H1 (cell line): ENCODE results near the gene NR2F2. TPM values are rescaled to one million over a fixed set of nuclear protein-coding genes. Genes with fewer than 3 reads are reported as not detected.

Experiments
- BRCA1 ChIP-seq: IDR thresholded peaks from 2 replicates; pipeline ENCODE4 v1.6.1; 2012; ENCODE audit warnings: low read depth, low read length, improper control_type of control experiment
- EP300 ChIP-seq, 2 experiments: IDR thresholded peaks; 1 replicate in 1 of 2; 2 replicates in 1 of 2; pipeline ENCODE4 v1.6.1; 2011 to 2012; ENCODE audit warnings: low read depth in 2 of 2, low read length in 2 of 2, mild to moderate bottlenecking in 2 of 2, borderline replicate concordance in 1 of 2, inconsistent platforms in 1 of 2, moderate library complexity in 1 of 2
- NRF1 ChIP-seq: IDR thresholded peaks from 2 replicates; pipeline ENCODE4 v1.6.1; 2011; ENCODE audit warnings: mild to moderate bottlenecking, low read depth, low read length, improper control_type of control experiment
- PHF8 ChIP-seq: fragments of 200-600 bp; sonication (generic); conservative IDR thresholded peaks from 2 replicates; pipeline ENCODE4 v1.7.1; 2012; ENCODE audit warnings: low read depth, mild to moderate bottlenecking, inconsistent platforms, low read length, moderate library complexity
- RBBP5 ChIP-seq: IDR thresholded peaks from 2 replicates; pipeline ENCODE4 v1.7.1; 2012; ENCODE audit warnings: low read depth, mild to moderate bottlenecking, inconsistent platforms, low read length, moderate library complexity, borderline replicate concordance
- RXRA ChIP-seq: IDR thresholded peaks from 2 replicates; pipeline ENCODE4 v1.6.1; 2011; ENCODE audit warnings: low read depth, mild to moderate bottlenecking, low read length, moderate library complexity; ENCODE audit not compliant: insufficient read depth
- polyA plus RNA-seq, 7 experiments: library from polyadenylated mRNA; depleted of rRNA in 3 of 7; stranded (reverse) in 5 of 7; unstranded in 2 of 7; fragments of >200 nt in 5 of 7; fragments of 200-250 nt in 2 of 7; gene quantifications; 1 replicate in 5 of 7; 2 replicates in 1 of 7; 4 replicates in 1 of 7; pipeline versions ENCODE4 v1.2.1 to v1.2.3, GENCODE V29; 2011 to 2013; ENCODE audit warnings: missing spikeins in 2 of 7, mixed read lengths in 2 of 7
- total RNA-seq: library from RNA; stranded (reverse); fragmentation: NEBNext Ultra II Directional; extraction: Animal tissue kit (Norgen Biotek cat#: 25700); gene quantifications from 2 replicates; pipeline ENCODE4 v1.2.1, GENCODE V29; 2021
- TF ChIP-seq, protein P1 (sequence below): IDR thresholded peaks from 2 replicates; pipeline ENCODE4 v1.6.1; 2011; ENCODE audit warnings: low read depth, mild to moderate bottlenecking, low read length; ENCODE audit not compliant: insufficient read depth

The NR2F2 gene
- total and polyA plus RNA-seq, 2 of the 8 experiments (the other 6 are each of a cell fraction or from before 2014, with no cell fraction given), result 0.03 TPM; not detected in 1

DNA sequence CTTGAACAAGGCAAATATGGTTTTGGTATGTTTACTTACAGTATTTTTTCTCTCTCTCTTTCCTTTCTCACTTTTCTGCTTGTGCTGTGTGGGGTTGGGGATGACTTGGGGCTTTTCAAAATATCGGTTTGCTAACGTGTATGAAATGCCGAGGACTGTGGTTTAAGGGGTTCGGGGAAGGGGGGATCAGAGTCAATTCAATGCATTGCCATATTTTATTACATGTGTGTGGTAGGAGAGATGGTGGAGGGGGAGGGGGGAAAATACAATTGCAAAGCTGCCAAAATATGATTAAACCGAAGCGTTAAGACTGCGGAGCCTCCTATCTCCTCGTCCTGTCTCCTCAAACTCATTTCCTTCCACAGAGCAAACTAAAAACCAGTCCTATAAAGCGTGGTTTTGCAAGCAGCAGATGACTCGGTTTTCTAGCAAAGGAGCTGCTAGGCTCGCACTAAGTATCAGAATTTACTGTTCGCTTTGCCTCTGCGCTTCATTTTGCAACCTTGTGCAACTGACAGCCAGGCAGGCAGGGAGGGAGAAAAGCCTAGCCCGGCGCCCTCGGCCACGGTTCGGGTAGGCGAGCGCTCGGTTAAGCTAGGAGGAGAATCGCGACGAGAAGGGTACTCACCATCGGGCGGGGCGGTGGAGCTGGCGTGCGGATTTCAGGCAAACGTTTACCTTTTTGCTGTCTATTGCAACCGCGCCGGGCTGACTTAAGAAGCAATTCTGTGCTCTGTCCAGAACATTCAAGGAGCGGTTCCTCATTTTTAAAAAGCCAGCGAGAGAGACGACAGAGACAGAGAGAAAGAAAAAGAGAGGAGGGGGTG, 4.0 kb upstream of the NR2F2 start (continued):
- TF ChIP-seq BRCA1 (no peak), NRF1 (no peak), RBBP5 (no peak), RXRA (no peak), PHF8 (no peak), EP300 (IDR thresholded peaks at IDR 0.05; ENCODE audit: borderline replicate concordance in 1 of 2, low read depth in 2 of 2, low read length in 2 of 2) (no peak)
- TF ChIP-seq, protein P1, sequence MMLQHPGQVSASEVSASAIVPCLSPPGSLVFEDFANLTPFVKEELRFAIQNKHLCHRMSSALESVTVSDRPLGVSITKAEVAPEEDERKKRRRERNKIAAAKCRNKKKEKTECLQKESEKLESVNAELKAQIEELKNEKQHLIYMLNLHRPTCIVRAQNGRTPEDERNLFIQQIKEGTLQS, result no peak
